Tibial artery (tissue), 4 donors: ENCODE measurements around the gene ADAD2.

ENCODE experiments used
- DNase-seq, 2 donors: peaks; one replicate each; pipeline ENCODE4 v3.0.0-alpha.2; 2019
- H3K27ac ChIP-seq, 2 donors: fragments of 200-600 bp; sonication (generic) in 1 of 2; 1 replicate in 1 of 2; 2 replicates in 1 of 2; pipeline ENCODE4 v1.5.1; 2018 to 2019; ENCODE audit warnings: mild to moderate bottlenecking in 1 of 2
- H3K27me3 ChIP-seq, 2 donors: fragments of 200-600 bp; sonication (generic) in 1 of 2; one replicate each; pipeline versions ENCODE4 v1.5.1 to v1.6.0; 2016 to 2019
- H3K36me3 ChIP-seq, 3 donors: fragments of 200-600 bp; sonication (generic) in 2 of 3; one replicate each; pipeline ENCODE4 v1.5.1; 2016 to 2019; ENCODE audit warnings: mild to moderate bottlenecking in 2 of 3
- H3K4me1 ChIP-seq, 4 donors: fragments of 200-600 bp; sonication (generic) in 2 of 4; 1 replicate in 3 of 4; 2 replicates in 1 of 4; pipeline ENCODE4 v1.5.1; 2016 to 2019
- H3K4me3 ChIP-seq, 2 donors: fragments of 200-600 bp; sonication (generic) in 1 of 2; 1 replicate in 1 of 2; 2 replicates in 1 of 2; pipeline ENCODE4 v1.5.1; 2018 to 2019; ENCODE audit warnings: mild to moderate bottlenecking in 2 of 2
- H3K9me3 ChIP-seq, 3 donors: fragments of 200-600 bp; sonication (generic) in 1 of 3; one replicate each; pipeline ENCODE4 v1.5.1; 2016 to 2019
- intact Hi-C: fragments of 100-400 bp; cut with DNase I; formaldehyde crosslinking; loops from one replicate; pipeline ENCODE4 v1.15.0; 2023; ENCODE audit warnings: low total_unique reads
- TF ChIP-seq, protein P1 (sequence below), 2 experiments: fragments of 200-600 bp in 1 of 2; fragments of 450-650 bp in 1 of 2; IDR thresholded peaks; one replicate each; pipeline ENCODE4 v1.5.1; 2017 to 2019; ENCODE audit warnings: antibody characterized with exemption in 2 of 2, mild to moderate bottlenecking in 1 of 2, moderate library complexity in 1 of 2

Gene ADAD2

DNA sequence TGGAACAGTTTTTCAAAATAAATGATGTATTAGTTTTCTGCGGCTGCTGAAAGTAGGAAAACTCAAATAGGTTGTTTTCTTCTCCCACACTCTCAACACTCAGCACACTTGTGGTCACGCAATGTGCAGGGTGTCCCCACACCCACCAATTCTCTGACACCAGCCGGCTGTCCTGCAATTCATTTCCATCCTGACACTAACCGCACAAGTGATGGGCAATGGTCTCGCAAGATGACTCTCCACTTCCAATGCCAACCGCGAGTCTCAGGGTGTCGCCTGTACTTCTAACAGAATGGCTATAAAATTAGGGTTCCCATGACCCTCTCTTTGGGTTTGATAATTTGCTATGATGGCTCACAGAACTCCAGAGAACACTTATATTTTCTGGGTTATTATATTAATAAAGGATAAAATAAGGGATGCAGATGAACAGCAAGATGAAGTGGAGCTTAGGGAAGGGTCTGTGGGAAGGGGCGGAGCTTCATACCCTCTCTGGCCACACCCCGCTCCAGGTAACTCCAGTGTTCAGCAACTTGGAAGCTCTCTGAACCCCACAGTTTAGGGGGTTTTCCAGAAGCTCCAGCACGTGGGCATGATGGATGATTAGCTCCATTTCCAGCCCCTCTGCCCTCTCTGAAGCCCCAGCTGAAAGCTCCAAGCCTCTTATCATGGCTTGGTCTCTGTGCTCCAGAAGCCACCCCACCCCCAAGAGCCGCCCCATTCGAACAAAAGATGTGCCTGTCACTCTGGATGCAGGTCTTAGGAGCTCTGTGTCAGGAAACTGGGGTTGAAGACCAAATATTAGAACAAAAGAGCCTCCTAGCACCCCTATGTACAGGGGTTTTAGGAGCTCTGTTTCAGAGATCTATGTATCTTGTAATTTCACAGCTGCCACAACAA, 23.9 kb upstream of the ADAD2 start:
- H3K4me1 ChIP-seq: no peaks in the 10 kb centered on the region
- no peaks in the 10 kb centered on the region for H3K36me3 ChIP-seq
- peaks cover 0 to 29% of the 10 kb centered on the region in 2 donors for H3K27me3 ChIP-seq
- H3K4me3 ChIP-seq: no peak overlapping the region
- H3K9me3 ChIP-seq: no peaks in the 10 kb centered on the region
- H3K27ac ChIP-seq: no peak overlapping the region
- DNase-seq: no peak
- TF ChIP-seq, protein P1, sequence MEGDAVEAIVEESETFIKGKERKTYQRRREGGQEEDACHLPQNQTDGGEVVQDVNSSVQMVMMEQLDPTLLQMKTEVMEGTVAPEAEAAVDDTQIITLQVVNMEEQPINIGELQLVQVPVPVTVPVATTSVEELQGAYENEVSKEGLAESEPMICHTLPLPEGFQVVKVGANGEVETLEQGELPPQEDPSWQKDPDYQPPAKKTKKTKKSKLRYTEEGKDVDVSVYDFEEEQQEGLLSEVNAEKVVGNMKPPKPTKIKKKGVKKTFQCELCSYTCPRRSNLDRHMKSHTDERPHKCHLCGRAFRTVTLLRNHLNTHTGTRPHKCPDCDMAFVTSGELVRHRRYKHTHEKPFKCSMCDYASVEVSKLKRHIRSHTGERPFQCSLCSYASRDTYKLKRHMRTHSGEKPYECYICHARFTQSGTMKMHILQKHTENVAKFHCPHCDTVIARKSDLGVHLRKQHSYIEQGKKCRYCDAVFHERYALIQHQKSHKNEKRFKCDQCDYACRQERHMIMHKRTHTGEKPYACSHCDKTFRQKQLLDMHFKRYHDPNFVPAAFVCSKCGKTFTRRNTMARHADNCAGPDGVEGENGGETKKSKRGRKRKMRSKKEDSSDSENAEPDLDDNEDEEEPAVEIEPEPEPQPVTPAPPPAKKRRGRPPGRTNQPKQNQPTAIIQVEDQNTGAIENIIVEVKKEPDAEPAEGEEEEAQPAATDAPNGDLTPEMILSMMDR (IDR thresholded peaks at IDR 0.05): no peak
- intact Hi-C loops: no loop called here

- H3K9me3 ChIP-seq: no peaks in the 10 kb centered on the region
- peaks cover 0 to 24% of the 10 kb centered on the region in 2 donors for H3K27me3 ChIP-seq
- peaks cover 0 to 2% (median 0%) of the 10 kb centered on the region in 4 donors for H3K4me1 ChIP-seq
- intact Hi-C loops: no loop called here
- TF ChIP-seq, protein P1 (IDR thresholded peaks at IDR 0.05): no peak
- no peaks in the 10 kb centered on the region for H3K36me3 ChIP-seq
- no peak overlapping the region for H3K27ac ChIP-seq
- DNase-seq: no peak
- H3K4me3 ChIP-seq: no peak overlapping the region
These were observed 21.1 kb upstream of the ADAD2 start for GRCh38 chr16:84169765-84170310.

- intact Hi-C loops: no loop called here
- TF ChIP-seq, protein P1 (IDR thresholded peaks at IDR 0.05): no peak
- DNase-seq: no peak
These were observed 16.6 kb upstream of the ADAD2 start for GRCh38 chr16:84174396-84174795.

DNA sequence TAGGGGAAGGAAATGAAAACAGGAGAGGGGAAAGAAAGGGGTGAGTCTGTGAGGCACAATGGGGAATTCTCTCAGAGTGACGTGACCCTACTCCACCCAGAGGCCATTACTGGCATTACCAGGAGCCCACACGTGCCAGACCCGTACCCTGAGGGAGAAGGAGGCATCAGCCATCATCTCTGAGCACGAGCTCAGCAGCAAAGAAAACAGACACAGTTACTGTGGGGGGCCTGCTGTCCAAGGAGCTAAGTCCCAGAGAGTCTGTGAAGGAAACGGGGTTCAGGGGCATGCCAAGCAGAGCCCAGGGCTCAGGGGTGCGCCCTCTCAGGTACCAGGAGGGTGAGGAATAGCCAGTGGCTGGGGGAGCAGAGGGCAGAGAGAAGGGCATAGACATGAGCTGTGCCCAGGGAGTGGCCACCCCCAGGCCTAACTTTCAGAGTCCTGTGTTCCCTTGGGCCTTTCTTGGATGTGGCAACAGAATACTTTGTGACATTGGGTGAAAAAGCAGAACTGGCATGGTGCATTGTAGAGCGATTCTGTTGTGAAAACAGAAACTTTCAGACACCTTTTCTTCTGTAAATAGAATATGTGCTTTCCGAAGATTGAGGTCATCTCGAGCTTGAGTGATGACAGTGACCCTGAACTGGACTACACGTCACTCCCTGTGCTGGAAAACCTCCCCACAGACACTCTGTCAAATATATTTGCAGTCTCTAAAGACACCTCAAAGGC, 15.4 kb upstream of the ADAD2 start:
- H3K4me3 ChIP-seq: no peak overlapping the region
- peak overlapping the region; percentile 77 to 82 for H3K27ac ChIP-seq
- H3K9me3 ChIP-seq: no peaks in the 10 kb centered on the region
- H3K36me3 ChIP-seq: peaks cover 16 to 24% (median 23%) of the 10 kb centered on the region in 3 donors
- H3K27me3 ChIP-seq: no peaks in the 10 kb centered on the region
- peaks cover 0 to 35% (median 31%) of the 10 kb centered on the region in 4 donors for H3K4me1 ChIP-seq
- intact Hi-C loops: no loop called here
- TF ChIP-seq, protein P1 (IDR thresholded peaks at IDR 0.05): peak; percentile 72 to 74
- DNase-seq: peak in 1 of 2 donors; percentile 49

More at GRCh38 chr16:84174396-84174795, 16.6 kb upstream of the ADAD2 start:
- Histone ChIP-seq H3K27ac (no peak overlapping the region), H3K36me3 (peaks cover 7 to 13% (median 12%) of the 10 kb centered on the region in 3 donors), H3K9me3 (no peaks in the 10 kb centered on the region), H3K27me3 (peaks cover 0 to 6% of the 10 kb centered on the region in 2 donors), H3K4me1 (peaks cover 0 to 35% (median 31%) of the 10 kb centered on the region in 4 donors), H3K4me3 (no peak overlapping the region)

- DNase-seq: no peak
- H3K9me3 ChIP-seq: no peaks in the 10 kb centered on the region
- intact Hi-C loops: no loop called here
- peak overlapping the region; percentile 77 to 82 for H3K27ac ChIP-seq
- peaks cover 0 to 35% (median 31%) of the 10 kb centered on the region in 4 donors for H3K4me1 ChIP-seq
- no peak overlapping the region for H3K4me3 ChIP-seq
- H3K36me3 ChIP-seq: peaks cover 25 to 33% (median 32%) of the 10 kb centered on the region in 3 donors
- TF ChIP-seq, protein P1 (IDR thresholded peaks at IDR 0.05): no peak
- no peaks in the 10 kb centered on the region for H3K27me3 ChIP-seq
These were observed 14.5 kb upstream of the ADAD2 start for GRCh38 chr16:84176192-84177053.
